ENCODE data around the gene MGAT2. TPM values are rescaled to one million over a fixed set of nuclear protein-coding genes. Genes with fewer than 3 reads are reported as not detected.
"Not testable (repeated sequence)": the region's sequence is repeated elsewhere in the genome, so short reads cannot be mapped to it uniquely, and the experiment has no call there.

The MGAT2 gene
- total and polyA plus RNA-seq, 7 donors = 15.6 to 26.9 (median 18.1) TPM

DNA sequence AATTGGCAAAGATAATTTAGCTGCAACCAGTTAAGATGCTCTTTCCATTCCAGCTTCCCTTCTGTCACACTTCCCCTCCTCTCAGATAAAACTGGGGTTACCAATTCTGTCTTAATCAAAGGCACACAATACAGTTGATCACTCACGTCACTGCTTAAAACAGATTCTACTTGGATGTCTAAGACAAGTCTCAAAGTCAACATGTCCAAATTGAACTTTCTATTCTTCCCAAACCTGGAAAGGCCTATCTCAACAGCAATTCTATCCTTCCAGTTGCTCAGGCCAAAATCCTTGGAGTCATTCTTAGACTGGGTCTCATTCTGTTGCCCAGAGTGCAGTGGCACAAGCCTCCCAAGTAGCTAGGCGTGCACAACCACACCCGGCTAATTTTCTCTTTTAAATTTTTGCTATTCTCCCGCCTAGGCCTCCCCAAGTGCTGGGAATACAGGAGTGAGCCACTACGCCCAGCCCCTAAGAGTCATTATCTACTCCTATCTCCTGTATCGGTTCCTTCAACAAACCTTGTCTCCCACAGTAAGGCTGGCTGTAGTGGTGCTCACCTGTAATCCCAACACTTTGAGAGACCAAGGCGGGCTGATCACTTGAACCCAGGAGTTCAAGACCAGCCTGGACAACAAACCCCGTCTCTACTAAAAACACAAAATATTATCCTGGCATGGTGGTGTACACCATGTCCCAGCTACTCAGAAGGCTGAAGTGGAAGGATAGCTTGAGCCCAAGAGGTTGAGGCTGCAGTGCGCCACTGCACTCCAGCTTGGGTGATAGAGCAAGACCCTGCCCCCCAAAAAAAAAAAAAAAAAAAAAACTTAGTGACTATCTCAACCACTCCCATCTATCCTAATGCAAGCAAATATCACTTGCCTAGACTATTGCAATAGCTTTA lies 39.1 kb upstream of the MGAT2 start:
- 80 to 86% methylated on average over 9 of the region's 9 CpGs for WGBS, 2 donors
- peaks cover 0 to 35% (median 23%) of the 10 kb centered on the region in 4 donors for H3K4me1 ChIP-seq
- H3K27ac ChIP-seq = no peak overlapping the region
- intact Hi-C loops (cut with DNase I) = no loop called here
- H3K27me3 ChIP-seq = no peaks in the 10 kb centered on the region
- H3K36me3 ChIP-seq = peaks cover 0 to 40% (median 14%) of the 10 kb centered on the region in 4 donors
- no peak for TF ChIP-seq POLR2A (IDR thresholded peaks at IDR 0.05)
- no peak for TF ChIP-seq EP300 (IDR thresholded peaks at IDR 0.05)
- TF ChIP-seq, protein P1, sequence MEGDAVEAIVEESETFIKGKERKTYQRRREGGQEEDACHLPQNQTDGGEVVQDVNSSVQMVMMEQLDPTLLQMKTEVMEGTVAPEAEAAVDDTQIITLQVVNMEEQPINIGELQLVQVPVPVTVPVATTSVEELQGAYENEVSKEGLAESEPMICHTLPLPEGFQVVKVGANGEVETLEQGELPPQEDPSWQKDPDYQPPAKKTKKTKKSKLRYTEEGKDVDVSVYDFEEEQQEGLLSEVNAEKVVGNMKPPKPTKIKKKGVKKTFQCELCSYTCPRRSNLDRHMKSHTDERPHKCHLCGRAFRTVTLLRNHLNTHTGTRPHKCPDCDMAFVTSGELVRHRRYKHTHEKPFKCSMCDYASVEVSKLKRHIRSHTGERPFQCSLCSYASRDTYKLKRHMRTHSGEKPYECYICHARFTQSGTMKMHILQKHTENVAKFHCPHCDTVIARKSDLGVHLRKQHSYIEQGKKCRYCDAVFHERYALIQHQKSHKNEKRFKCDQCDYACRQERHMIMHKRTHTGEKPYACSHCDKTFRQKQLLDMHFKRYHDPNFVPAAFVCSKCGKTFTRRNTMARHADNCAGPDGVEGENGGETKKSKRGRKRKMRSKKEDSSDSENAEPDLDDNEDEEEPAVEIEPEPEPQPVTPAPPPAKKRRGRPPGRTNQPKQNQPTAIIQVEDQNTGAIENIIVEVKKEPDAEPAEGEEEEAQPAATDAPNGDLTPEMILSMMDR (IDR thresholded peaks at IDR 0.05) = no peak
- no peak for TF ChIP-seq POLR2AphosphoS5 (IDR thresholded peaks at IDR 0.05)
- no peak overlapping the region for H3K4me3 ChIP-seq
- no peaks in the 10 kb centered on the region for H3K9me3 ChIP-seq
- no peak for DNase-seq

DNA sequence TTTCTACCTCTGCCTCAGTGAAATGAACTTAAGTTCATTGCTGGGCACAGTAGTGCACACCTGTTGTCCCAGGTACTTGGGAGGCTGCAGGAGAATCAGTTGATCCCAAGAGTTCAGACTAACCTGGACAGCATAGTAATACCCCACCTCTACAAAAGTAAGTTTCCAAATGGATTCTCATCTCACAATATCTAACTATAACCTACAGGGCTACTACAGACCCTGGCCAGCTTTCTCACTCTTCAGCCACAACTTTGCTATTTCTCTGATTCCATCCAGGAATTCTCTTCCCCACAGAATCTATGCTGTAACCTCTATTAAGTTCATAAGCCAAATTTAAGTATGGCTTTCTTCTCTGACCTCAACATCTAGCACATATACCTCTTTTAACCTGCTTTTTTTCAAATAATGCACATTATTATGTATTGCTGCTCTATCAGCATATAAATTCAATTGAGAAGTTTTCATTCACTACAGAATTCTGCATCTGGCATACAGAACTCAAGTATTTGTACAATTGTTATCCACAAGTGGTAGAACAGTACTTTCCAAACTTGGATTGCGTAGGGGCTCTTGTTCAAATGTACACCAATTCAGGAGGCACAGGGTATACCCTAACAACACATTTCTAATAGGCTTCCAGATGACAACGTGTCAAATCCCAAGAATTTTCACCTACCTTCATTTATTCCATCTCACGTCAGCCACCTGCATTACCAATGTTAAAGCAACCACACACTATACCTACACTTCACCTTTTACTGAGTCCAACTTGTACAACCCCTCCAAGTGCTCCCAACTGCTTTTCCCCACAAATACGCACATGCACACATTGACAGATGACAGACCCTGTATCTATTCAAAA lies 38.3 kb upstream of the MGAT2 start:
- Histone ChIP-seq H3K4me1 (peaks cover 0 to 35% (median 23%) of the 10 kb centered on the region in 4 donors), H3K4me3 (no peak overlapping the region), H3K27me3 (no peaks in the 10 kb centered on the region), H3K9me3 (no peaks in the 10 kb centered on the region), H3K27ac (no peak overlapping the region), H3K36me3 (peaks cover 0 to 31% (median 11%) of the 10 kb centered on the region in 4 donors)
- WGBS, 2 donors = 93% methylated on average over 4 of the region's 4 CpGs
- no peak for DNase-seq
- intact Hi-C loops (cut with DNase I) = no loop called here
- TF ChIP-seq POLR2A (IDR thresholded peaks at IDR 0.05) (no peak), POLR2AphosphoS5 (IDR thresholded peaks at IDR 0.05) (no peak), EP300 (IDR thresholded peaks at IDR 0.05) (no peak)
- TF ChIP-seq, protein P1 (IDR thresholded peaks at IDR 0.05) = no peak

DNA sequence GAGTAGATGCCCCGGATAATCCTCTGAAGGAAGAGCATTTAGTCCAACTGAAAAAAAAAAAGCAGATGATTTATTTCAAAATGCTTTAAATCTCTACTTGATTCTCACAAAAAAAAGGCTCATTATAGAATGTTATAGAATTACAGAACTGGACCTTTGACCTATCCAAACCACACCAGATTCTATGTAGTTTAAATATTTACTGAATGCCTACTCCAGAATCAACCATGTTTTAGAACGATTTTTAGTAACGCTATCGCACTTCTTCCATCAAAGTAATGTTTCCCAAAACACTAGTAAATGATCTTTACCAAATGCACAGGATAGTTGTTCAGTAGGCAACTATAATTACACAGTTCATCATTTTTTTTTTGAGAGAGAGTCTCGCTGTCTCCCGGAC lies 37.0 kb upstream of the MGAT2 start:
- Histone ChIP-seq H3K4me1 (peaks cover 0 to 35% (median 23%) of the 10 kb centered on the region in 4 donors), H3K4me3 (no peak overlapping the region), H3K36me3 (peaks cover 0 to 26% (median 9%) of the 10 kb centered on the region in 4 donors), H3K27ac (no peak overlapping the region), H3K27me3 (no peaks in the 10 kb centered on the region), H3K9me3 (no peaks in the 10 kb centered on the region)
- DNase-seq = no peak
- TF ChIP-seq EP300 (IDR thresholded peaks at IDR 0.05) (no peak), POLR2A (IDR thresholded peaks at IDR 0.05) (no peak), POLR2AphosphoS5 (IDR thresholded peaks at IDR 0.05) (no peak)
- TF ChIP-seq, protein P1 (IDR thresholded peaks at IDR 0.05) = no peak
- intact Hi-C loops (cut with DNase I) = no loop called here
- WGBS, 2 donors = 52 to 68% methylated on average over 6 of the region's 6 CpGs

DNA sequence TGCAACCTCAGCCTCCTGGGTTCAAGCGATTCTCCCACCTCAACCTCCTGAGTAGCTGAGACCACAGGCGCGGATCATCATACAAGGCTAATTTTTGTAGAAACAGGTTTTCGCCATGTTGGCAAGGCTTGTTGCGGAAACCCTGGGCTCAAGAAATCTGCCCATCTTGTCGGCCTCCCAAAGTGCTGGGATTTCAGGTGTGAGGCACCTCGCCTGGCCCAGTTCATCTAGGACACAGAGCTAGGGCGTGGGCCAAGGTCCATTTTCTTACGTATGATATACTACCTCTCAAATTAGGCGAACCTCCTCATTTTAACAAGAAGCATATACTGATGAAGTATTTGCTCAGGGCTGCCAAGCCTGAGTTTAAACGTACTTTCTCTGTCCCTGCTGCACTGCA lies 36.5 kb upstream of the MGAT2 start:
- intact Hi-C loops (cut with DNase I) = no loop called here
- H3K4me1 ChIP-seq = peaks cover 0 to 35% (median 23%) of the 10 kb centered on the region in 4 donors
- no peak overlapping the region for H3K27ac ChIP-seq
- peaks cover 0 to 26% (median 9%) of the 10 kb centered on the region in 4 donors for H3K36me3 ChIP-seq
- no peak for DNase-seq
- H3K9me3 ChIP-seq = no peaks in the 10 kb centered on the region
- no peaks in the 10 kb centered on the region for H3K27me3 ChIP-seq
- no peak overlapping the region for H3K4me3 ChIP-seq
- 69 to 79% methylated on average over 11 of the region's 11 CpGs for WGBS, 2 donors
- TF ChIP-seq POLR2AphosphoS5 (IDR thresholded peaks at IDR 0.05) (no peak), POLR2A (IDR thresholded peaks at IDR 0.05) (no peak), EP300 (IDR thresholded peaks at IDR 0.05) (no peak)
- TF ChIP-seq, protein P1 (IDR thresholded peaks at IDR 0.05) = no peak

DNA sequence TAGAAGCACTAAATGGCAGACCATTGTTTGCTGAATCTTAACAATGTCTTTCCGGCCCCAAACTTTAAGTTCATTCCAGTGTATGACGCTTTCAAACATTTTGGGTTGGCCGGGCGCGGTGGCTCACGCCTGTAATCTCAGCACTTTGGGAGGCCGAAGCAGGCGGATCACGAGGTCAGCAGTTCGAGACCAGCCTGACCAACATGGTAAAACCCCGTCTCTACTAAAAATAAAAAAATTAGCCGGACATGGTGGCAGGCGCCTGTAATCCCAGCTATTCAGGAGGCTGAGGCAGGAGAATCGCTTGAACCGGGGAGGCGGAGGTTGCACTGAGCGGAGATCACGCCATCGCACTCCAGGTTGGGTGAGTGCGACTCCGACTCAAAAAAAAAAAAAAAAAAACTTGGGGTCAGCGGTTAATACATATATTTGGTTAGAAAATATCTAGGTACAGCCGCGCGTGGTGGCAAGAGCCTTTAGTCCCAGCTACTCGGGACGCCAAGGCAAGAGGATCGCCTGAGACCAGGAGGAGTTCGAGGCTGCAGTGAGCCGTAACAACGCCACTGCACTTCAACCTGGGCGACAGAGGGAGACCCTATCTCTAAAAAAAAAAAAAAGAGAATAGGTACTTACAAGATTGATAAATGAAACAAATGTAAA lies 35.5 kb upstream of the MGAT2 start:
- intact Hi-C loops (cut with DNase I) = loop anchor here (5.0 kb wide), 1 partner anchor 37 kb away; the partner anchor contains the start of genes MGAT2 and RPL36AL
- not testable (repeated sequence) for DNase-seq, H3K27me3 ChIP-seq, H3K9me3 ChIP-seq
- H3K27ac ChIP-seq = peak overlapping the region; percentile 83 to 97 (median 90)
- peaks cover 0 to 26% (median 9%) of the 10 kb centered on the region in 4 donors for H3K36me3 ChIP-seq
- 5 to 14% methylated on average over 32 of the region's 32 CpGs for WGBS, 2 donors
- H3K4me3 ChIP-seq = peak overlapping the region; percentile 68 to 77 (median 72)
- peaks cover 0 to 30% (median 23%) of the 10 kb centered on the region in 4 donors for H3K4me1 ChIP-seq
